Upper lobe of right lung (tissue), 1 donor: ENCODE data around the gene TRAPPC10. TPM values are rescaled to one million over a fixed set of nuclear protein-coding genes. Genes with fewer than 3 reads are reported as not detected.

Source experiments
- ATAC-seq: fragments of 200-7000 bp; cut with Tn5 transposase; one replicate; pipeline ENCODE4 v1.9.1; 2020; ENCODE audit warnings: mild to moderate bottlenecking, moderate library complexity
- DNase-seq: peaks from one replicate; pipeline ENCODE4 v3.0.0-alpha.2; 2020
- H3K27ac ChIP-seq: fragments of 200-600 bp; one replicate; pipeline ENCODE4 v1.8.0; 2022
- H3K27me3 ChIP-seq: fragments of 200-600 bp; one replicate; pipeline ENCODE4 v1.8.0; 2022; ENCODE audit warnings: mild to moderate bottlenecking
- H3K36me3 ChIP-seq: fragments of 200-600 bp; one replicate; pipeline ENCODE4 v1.8.0; 2022
- H3K4me1 ChIP-seq: fragments of 200-600 bp; one replicate; pipeline ENCODE4 v1.8.0; 2022
- H3K4me3 ChIP-seq: fragments of 200-600 bp; one replicate; pipeline ENCODE4 v1.8.0; 2022; ENCODE audit warnings: mild to moderate bottlenecking
- H3K9me3 ChIP-seq: fragments of 200-600 bp; one replicate; pipeline ENCODE4 v1.8.0; 2022
- CTCF ChIP-seq: fragments of 200-600 bp; IDR thresholded peaks from one replicate; pipeline ENCODE4 v1.8.0; 2022; ENCODE audit warnings: antibody characterized with exemption
- intact Hi-C: fragments of 100-400 bp; cut with DNase I; formaldehyde crosslinking; loops from one replicate; pipeline ENCODE4 v1.11.0; 2022
- total RNA-seq: library from RNA; stranded (reverse); fragmentation: NEBNext Ultra II Directional; extraction: Animal tissue kit (Norgen Biotek cat#: 25700); gene quantifications from one replicate; pipeline ENCODE4 v1.2.1, GENCODE V29; 2021
- donor health status: DM: no; HTN: yes; CAD: no; lungs with severe emphysema.

TRAPPC10 gene
- total RNA-seq, 1 donor from 2014 or later = 42.6 TPM

GRCh38 chr21:43969115-43969444, 43.0 kb upstream of the TRAPPC10 start:
- Histone ChIP-seq H3K4me1 (peaks cover 14% of the 10 kb centered on the region), H3K27me3 (no peaks in the 10 kb centered on the region), H3K36me3 (peaks cover 50% of the 10 kb centered on the region), H3K27ac (no peak overlapping the region), H3K4me3 (no peak overlapping the region), H3K9me3 (no peaks in the 10 kb centered on the region)
- DNase-seq (no peak), ATAC-seq (no peak)
- no peak for TF ChIP-seq CTCF
- intact Hi-C loops = no loop called here

GRCh38 chr21:43970551-43970950, 41.6 kb upstream of the TRAPPC10 start:
- no peak for TF ChIP-seq CTCF
- Histone ChIP-seq H3K36me3 (peaks cover 50% of the 10 kb centered on the region), H3K4me1 (peaks cover 14% of the 10 kb centered on the region), H3K27ac (no peak overlapping the region), H3K4me3 (no peak overlapping the region), H3K27me3 (no peaks in the 10 kb centered on the region), H3K9me3 (no peaks in the 10 kb centered on the region)
- ATAC-seq = no peak
- intact Hi-C loops = no loop called here
- no peak for DNase-seq

- ATAC-seq (no peak), DNase-seq (no peak)
- no peak overlapping the region for H3K27ac ChIP-seq
- intact Hi-C loops = no loop called here
- no peaks in the 10 kb centered on the region for H3K9me3 ChIP-seq
- no peak overlapping the region for H3K4me3 ChIP-seq
- peaks cover 14% of the 10 kb centered on the region for H3K4me1 ChIP-seq
- no peaks in the 10 kb centered on the region for H3K27me3 ChIP-seq
- peaks cover 50% of the 10 kb centered on the region for H3K36me3 ChIP-seq
- TF ChIP-seq CTCF = no peak
Measured at GRCh38 chr21:43971201-43971991, 40.7 kb upstream of the TRAPPC10 start.

- no peaks in the 10 kb centered on the region for H3K27me3 ChIP-seq
- no peak overlapping the region for H3K27ac ChIP-seq
- ATAC-seq (no peak), DNase-seq (no peak)
- H3K4me3 ChIP-seq = no peak overlapping the region
- intact Hi-C loops = no loop called here
- no peaks in the 10 kb centered on the region for H3K9me3 ChIP-seq
- peaks cover 50% of the 10 kb centered on the region for H3K36me3 ChIP-seq
- H3K4me1 ChIP-seq = peaks cover 14% of the 10 kb centered on the region
- TF ChIP-seq CTCF = no peak
Measured at GRCh38 chr21:43971992-43972255, 40.2 kb upstream of the TRAPPC10 start.

GRCh38 chr21:43972850-43973633, 39.1 kb upstream of the TRAPPC10 start:
- Histone ChIP-seq H3K36me3 (peaks cover 52% of the 10 kb centered on the region), H3K27ac (no peak overlapping the region)
- ATAC-seq = peak; percentile 46

More at GRCh38 chr21:43972850-43973633, 39.1 kb upstream of the TRAPPC10 start:
- no peaks in the 10 kb centered on the region for H3K9me3 ChIP-seq
- H3K27me3 ChIP-seq = no peaks in the 10 kb centered on the region
- DNase-seq = no peak
- no peak overlapping the region for H3K4me3 ChIP-seq
- intact Hi-C loops = no loop called here
- TF ChIP-seq CTCF = no peak
- peaks cover 14% of the 10 kb centered on the region for H3K4me1 ChIP-seq
